A549 (cell line): ENCODE measurements around the gene LEPROT. TPM values are rescaled to one million over a fixed set of nuclear protein-coding genes. Genes with fewer than 3 reads are reported as not detected.

Source experiments
- ATAC-seq, 2 experiments: fragments of 200-7000 bp in 1 of 2; fragments of >200 bp in 1 of 2; cut with Nextera tagmentation in 1 of 2; cut with Tn5 transposase in 1 of 2; 3 replicates each; pipeline versions ENCODE4 v1.8.0 to v1.9.1; 2018 to 2020; ENCODE audit warnings: mild to moderate bottlenecking in 1 of 2, moderate library complexity in 1 of 2
- CTCF ChIA-PET: fragments of 300-600 bp; sonication (Branson Sonifier 250); formaldehyde crosslinking; extraction: SDS; loops from one replicate; lab custom pipeline; 2021; ENCODE audit warnings: antibody characterized with exemption, inconsistent platforms; lab: Yijun Ruan, JAX
- POLR2A ChIA-PET: fragments of 350-600 bp; formaldehyde crosslinking; extraction: SDS; loops from one replicate; lab custom pipeline; 2021; ENCODE audit warnings: antibody characterized with exemption, inconsistent platforms; lab: Yijun Ruan, JAX
- DNase-seq, 2 experiments: peaks; one replicate each; pipeline versions ENCODE4 v3.0.0 to v3.0.0-alpha.2; 2011 to 2016; ENCODE audit warnings: low read depth in 1 of 2, low spot score in 1 of 2
- FAIRE-seq: peaks from 2 replicates; lab custom pipeline; 2011; peaks lifted over from hg19 to GRCh38; lab: Jason Lieb, UNC
- H3K27ac ChIP-seq, 2 experiments: fragments of >200 bp; sonication (Bioruptor Twin); formaldehyde crosslinking; 3 replicates each; pipeline ENCODE4 v1.5.1; 2016 to 2017
- H3K4me1 ChIP-seq: fragments of >200 bp; sonication (Bioruptor Twin); formaldehyde crosslinking; 3 replicates; pipeline ENCODE4 v1.6.1; 2016
- H3K4me2 ChIP-seq: fragments of >200 bp; sonication (Bioruptor Twin); formaldehyde crosslinking; 3 replicates; pipeline ENCODE4 v1.6.1; 2016
- H3K4me3 ChIP-seq: fragments of >200 bp; sonication (Bioruptor Twin); formaldehyde crosslinking; 3 replicates; pipeline ENCODE4 v1.5.1; 2016
- H3K9me3 ChIP-seq: fragments of >200 bp; sonication (Bioruptor Twin); formaldehyde crosslinking; 3 replicates; pipeline ENCODE4 v1.6.1; 2016
- BHLHE40 ChIP-seq: IDR thresholded peaks from 2 replicates; pipeline ENCODE4 v1.6.1; 2012; ENCODE audit warnings: low read depth, low read length, inconsistent platforms
- CBX8 ChIP-seq: fragments of 200-600 bp; sonication (generic); IDR thresholded peaks from 2 replicates; pipeline ENCODE4 v1.6.1; 2016
- CHD2 ChIP-seq: fragments of 150-350 bp; IDR thresholded peaks from 2 replicates; pipeline ENCODE4 v1.6.1; 2014; ENCODE audit warnings: low read length; ENCODE audit not compliant: partially characterized antibody
- EHF ChIP-seq: fragments of 250-450 bp; sonication (Bioruptor Pico); IDR thresholded peaks from 2 replicates; pipeline ENCODE4 v1.5.0; 2020; ENCODE audit warnings: mild to moderate bottlenecking
- EHMT2 ChIP-seq: fragments of 200-600 bp; sonication (generic); IDR thresholded peaks from 2 replicates; pipeline ENCODE4 v1.6.1; 2016; ENCODE audit warnings: antibody characterized with exemption, low read depth, mild to moderate bottlenecking, moderate library complexity
- FOSL2 ChIP-seq, 2 experiments: fragments of 450-650 bp in 1 of 2; fragments of >200 bp in 1 of 2; sonication (Bioruptor Twin) in 1 of 2; formaldehyde crosslinking; IDR thresholded peaks; 2 replicates each; pipeline versions ENCODE4 v1.5.0 to v1.6.1; 2016 to 2020; ENCODE audit warnings: mild to moderate bottlenecking in 1 of 2, moderate library complexity in 1 of 2
- FOXS1 ChIP-seq: fragments of 250-450 bp; sonication (Bioruptor Pico); IDR thresholded peaks from 2 replicates; pipeline ENCODE4 v1.5.0; 2020; ENCODE audit warnings: mild to moderate bottlenecking, moderate library complexity
- GATA3 ChIP-seq: IDR thresholded peaks from 2 replicates; pipeline ENCODE4 v1.6.1; 2012; ENCODE audit warnings: borderline replicate concordance
- HDAC2 ChIP-seq: fragments of 200-600 bp; sonication (generic); IDR thresholded peaks from 2 replicates; pipeline ENCODE4 v1.6.1; 2016
- HES2 ChIP-seq: fragments of >200 bp; sonication (Bioruptor Twin); formaldehyde crosslinking; IDR thresholded peaks from 2 replicates; pipeline ENCODE4 v1.6.1; 2016
- HEYL ChIP-seq: fragments of 250-450 bp; sonication (Bioruptor Pico); IDR thresholded peaks from 2 replicates; pipeline ENCODE4 v1.8.0; 2021; ENCODE audit warnings: mild to moderate bottlenecking, moderate library complexity
- JUN ChIP-seq, 2 experiments: fragments of >200 bp; sonication (Bioruptor Twin); formaldehyde crosslinking; IDR thresholded peaks; 2 replicates in 1 of 2; 3 replicates in 1 of 2; pipeline ENCODE4 v1.6.1; 2016 to 2017
- KDM1A ChIP-seq: fragments of 200-600 bp; sonication (generic); IDR thresholded peaks from 2 replicates; pipeline ENCODE4 v1.6.1; 2016; ENCODE audit warnings: low read depth, mild to moderate bottlenecking
- KDM5A ChIP-seq: fragments of 200-600 bp; sonication (generic); IDR thresholded peaks from 2 replicates; pipeline ENCODE4 v1.6.1; 2016; ENCODE audit warnings: antibody characterized with exemption, mild to moderate bottlenecking
- MAZ ChIP-seq: fragments of 150-350 bp; IDR thresholded peaks from 2 replicates; pipeline ENCODE4 v1.6.1; 2014; ENCODE audit warnings: antibody characterized with exemption, low read depth, low read length, borderline replicate concordance
- MYC ChIP-seq: IDR thresholded peaks from 2 replicates; pipeline ENCODE4 v1.6.1; 2012; ENCODE audit warnings: mild to moderate bottlenecking, inconsistent platforms, low read length, improper control_type of control experiment, borderline replicate concordance
- NFE2L2 ChIP-seq: fragments of 150-350 bp; conservative IDR thresholded peaks from 2 replicates; pipeline ENCODE4 v1.6.1; 2014; ENCODE audit warnings: low read length
- NPAS2 ChIP-seq: fragments of 250-450 bp; sonication (Bioruptor Pico); IDR thresholded peaks from 2 replicates; pipeline ENCODE4 v1.8.0; 2022; ENCODE audit warnings: mild to moderate bottlenecking, moderate library complexity, borderline replicate concordance
- PHF8 ChIP-seq: fragments of 200-600 bp; sonication (generic); IDR thresholded peaks from 2 replicates; pipeline ENCODE4 v1.6.1; 2016; ENCODE audit warnings: low read depth, mild to moderate bottlenecking, antibody characterized with exemption, moderate library complexity, borderline replicate concordance
- POLR2A ChIP-seq: IDR thresholded peaks from 2 replicates; pipeline ENCODE4 v1.6.1; 2012; ENCODE audit warnings: mild to moderate bottlenecking, low read length
- RCOR1 ChIP-seq: fragments of 150-350 bp; IDR thresholded peaks from 2 replicates; pipeline ENCODE4 v1.6.1; 2014; ENCODE audit warnings: antibody characterized with exemption, low read length, low read depth
- RFX5 ChIP-seq: fragments of 450-650 bp; IDR thresholded peaks from 2 replicates; pipeline ENCODE4 v1.7.1; 2014; ENCODE audit warnings: antibody characterized with exemption, mild to moderate bottlenecking, moderate library complexity
- SMC3 ChIP-seq: fragments of >200 bp; sonication (Bioruptor Twin); formaldehyde crosslinking; IDR thresholded peaks from 3 replicates; pipeline ENCODE4 v1.6.1; 2018; ENCODE audit warnings: inconsistent platforms
- SREBF2 ChIP-seq: fragments of 450-650 bp; IDR thresholded peaks from 2 replicates; pipeline ENCODE4 v1.6.1; 2014; ENCODE audit warnings: mild to moderate bottlenecking, moderate library complexity
- ZC3H11A ChIP-seq: fragments of 450-650 bp; IDR thresholded peaks from 2 replicates; pipeline ENCODE4 v1.6.1; 2014; ENCODE audit warnings: antibody characterized with exemption, mild to moderate bottlenecking
- ZNF302 ChIP-seq: fragments of 250-450 bp; sonication (Bioruptor Pico); IDR thresholded peaks from 2 replicates; pipeline ENCODE4 v1.9.0; 2021; ENCODE audit warnings: inconsistent platforms, mild to moderate bottlenecking, moderate library complexity
- WGBS: methylation state at CpG from one replicate; pipeline ENCODE4 v1.1.6; 2017; ENCODE audit errors: missing lambda C conversion rate; 5-methylcytosine and 5-hydroxymethylcytosine counted together
- polyA plus RNA-seq, 4 experiments: library from polyadenylated mRNA; depleted of rRNA in 3 of 4; stranded (reverse); fragments of >200 nt; fragmentation: RNase III in 1 of 4; extraction: RNeasy Plus Mini Kit Qiagen cat#74134 plus additional on column Dnase treatment in 1 of 4; gene quantifications; 2 replicates in 3 of 4; 3 replicates in 1 of 4; pipeline ENCODE4 v1.2.3, GENCODE V29; 2011 to 2017
- TF ChIP-seq, protein P1 (sequence below): fragments of 250-450 bp; sonication (Bioruptor Pico); IDR thresholded peaks from 2 replicates; pipeline ENCODE4 v1.5.0; 2021; ENCODE audit warnings: mild to moderate bottlenecking, moderate library complexity, borderline replicate concordance
- TF ChIP-seq, protein P2 (sequence below): fragments of 450-650 bp; IDR thresholded peaks from 2 replicates; pipeline ENCODE4 v1.6.1; 2014; ENCODE audit warnings: antibody characterized with exemption
- TF ChIP-seq, protein P3 (sequence below): IDR thresholded peaks from 2 replicates; pipeline ENCODE4 v1.6.1; 2012
- TF ChIP-seq, protein P4 (sequence below): fragments of 250-450 bp; sonication (Bioruptor Pico); IDR thresholded peaks from 2 replicates; pipeline ENCODE4 v1.5.0; 2020; ENCODE audit warnings: low read depth, mild to moderate bottlenecking, moderate library complexity
- TF ChIP-seq, protein P5 (sequence below): IDR thresholded peaks from 2 replicates; pipeline ENCODE4 v1.6.1; 2012; ENCODE audit warnings: low read depth, borderline replicate concordance

The LEPROT gene
- polyA plus RNA-seq, 2 of the 4 experiments (the other 2 are of a cell fraction): 51.2 to 62.9 TPM

GRCh38 chr1:65469126-65469888 is 48.8 kb downstream of the LEPROT start (continued):
- TF ChIP-seq, protein P1, sequence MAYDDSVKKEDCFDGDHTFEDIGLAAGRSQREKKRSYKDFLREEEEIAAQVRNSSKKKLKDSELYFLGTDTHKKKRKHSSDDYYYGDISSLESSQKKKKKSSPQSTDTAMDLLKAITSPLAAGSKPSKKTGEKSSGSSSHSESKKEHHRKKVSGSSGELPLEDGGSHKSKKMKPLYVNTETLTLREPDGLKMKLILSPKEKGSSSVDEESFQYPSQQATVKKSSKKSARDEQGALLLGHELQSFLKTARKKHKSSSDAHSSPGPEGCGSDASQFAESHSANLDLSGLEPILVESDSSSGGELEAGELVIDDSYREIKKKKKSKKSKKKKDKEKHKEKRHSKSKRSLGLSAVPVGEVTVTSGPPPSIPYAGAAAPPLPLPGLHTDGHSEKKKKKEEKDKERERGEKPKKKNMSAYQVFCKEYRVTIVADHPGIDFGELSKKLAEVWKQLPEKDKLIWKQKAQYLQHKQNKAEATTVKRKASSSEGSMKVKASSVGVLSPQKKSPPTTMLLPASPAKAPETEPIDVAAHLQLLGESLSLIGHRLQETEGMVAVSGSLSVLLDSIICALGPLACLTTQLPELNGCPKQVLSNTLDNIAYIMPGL (CRISPR knock-in tag): no peak
- no peak for TF ChIP-seq EHF
- TF ChIP-seq, protein P2, sequence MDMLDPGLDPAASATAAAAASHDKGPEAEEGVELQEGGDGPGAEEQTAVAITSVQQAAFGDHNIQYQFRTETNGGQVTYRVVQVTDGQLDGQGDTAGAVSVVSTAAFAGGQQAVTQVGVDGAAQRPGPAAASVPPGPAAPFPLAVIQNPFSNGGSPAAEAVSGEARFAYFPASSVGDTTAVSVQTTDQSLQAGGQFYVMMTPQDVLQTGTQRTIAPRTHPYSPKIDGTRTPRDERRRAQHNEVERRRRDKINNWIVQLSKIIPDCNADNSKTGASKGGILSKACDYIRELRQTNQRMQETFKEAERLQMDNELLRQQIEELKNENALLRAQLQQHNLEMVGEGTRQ: no peak
- TF ChIP-seq HDAC2: no peak

GRCh38 chr1:65469889-65470340 is 49.4 kb downstream of the LEPROT start:
- no peak for FAIRE-seq
- no peak overlapping the region for H3K4me2 ChIP-seq
- CTCF ChIA-PET: no interaction called here
- no peaks in the 10 kb centered on the region for H3K9me3 ChIP-seq
- ATAC-seq: no peak
- H3K4me3 ChIP-seq: no peak overlapping the region
- TF ChIP-seq FOSL2 (IDR thresholded peaks at IDR 0.05) (no peak), FOSL2 (CRISPR knock-in tag; IDR thresholded peaks at IDR 0.05) (no peak), MAZ (no peak), CBX8 (no peak), NPAS2 (CRISPR knock-in tag) (no peak), PHF8 (no peak), KDM5A (no peak), KDM1A (no peak), BHLHE40 (no peak), JUN (IDR thresholded peaks at IDR 0.05) (no peak), POLR2A (no peak), HES2 (no peak), HEYL (CRISPR knock-in tag) (no peak)
- TF ChIP-seq, protein P3, sequence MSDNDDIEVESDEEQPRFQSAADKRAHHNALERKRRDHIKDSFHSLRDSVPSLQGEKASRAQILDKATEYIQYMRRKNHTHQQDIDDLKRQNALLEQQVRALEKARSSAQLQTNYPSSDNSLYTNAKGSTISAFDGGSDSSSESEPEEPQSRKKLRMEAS: no peak
- no peak for DNase-seq
- 80% methylated on average over 4 of the region's 4 CpGs for WGBS
- POLR2A ChIA-PET: no interaction called here
- H3K27ac ChIP-seq: no peak overlapping the region; a peak in 1 of 6 replicates
- H3K4me1 ChIP-seq: peaks cover 15% of the 10 kb centered on the region; the same call in 2 of the 3 replicates

DNA sequence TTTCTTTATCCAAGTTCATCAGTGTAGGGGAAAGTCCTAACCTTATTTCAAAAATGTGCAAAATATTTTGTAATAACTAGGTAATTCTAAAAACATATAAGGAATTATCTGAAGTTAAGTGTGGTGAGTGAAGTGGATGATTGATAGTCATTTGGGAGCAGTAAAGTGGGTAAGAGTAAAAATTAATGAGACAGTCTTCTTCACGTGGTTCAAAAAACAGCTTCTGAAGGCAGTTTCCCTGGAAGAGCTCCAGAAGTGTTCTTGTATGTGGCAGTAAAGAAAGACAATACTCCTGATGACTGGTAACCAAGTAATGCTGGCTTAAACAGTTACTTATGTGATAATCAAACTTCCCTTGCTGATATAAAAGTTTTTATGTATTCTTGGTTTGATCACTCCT is 50.3 kb downstream of the LEPROT start:
- no peak overlapping the region for H3K27ac ChIP-seq
- WGBS: 56% methylated on average over 1 of the region's 1 CpG
- FAIRE-seq (no peak), DNase-seq (no peak), ATAC-seq (no peak)
- H3K4me3 ChIP-seq: no peak overlapping the region
- CTCF ChIA-PET: no interaction called here
- H3K4me1 ChIP-seq: peaks cover 15% of the 10 kb centered on the region; the same call in 2 of the 3 replicates
- no peak overlapping the region for H3K4me2 ChIP-seq
- no peaks in the 10 kb centered on the region for H3K9me3 ChIP-seq
- POLR2A ChIA-PET: no interaction called here
- TF ChIP-seq BHLHE40 (no peak), MYC (no peak), RCOR1 (no peak), NFE2L2 (no peak), FOXS1 (CRISPR knock-in tag) (no peak), SMC3 (no peak), EHMT2 (no peak), GATA3 (no peak), ZC3H11A (no peak), CHD2 (no peak), RFX5 (no peak), KDM5A (no peak), SREBF2 (no peak), ZNF302 (no peak)
- TF ChIP-seq, protein P4, sequence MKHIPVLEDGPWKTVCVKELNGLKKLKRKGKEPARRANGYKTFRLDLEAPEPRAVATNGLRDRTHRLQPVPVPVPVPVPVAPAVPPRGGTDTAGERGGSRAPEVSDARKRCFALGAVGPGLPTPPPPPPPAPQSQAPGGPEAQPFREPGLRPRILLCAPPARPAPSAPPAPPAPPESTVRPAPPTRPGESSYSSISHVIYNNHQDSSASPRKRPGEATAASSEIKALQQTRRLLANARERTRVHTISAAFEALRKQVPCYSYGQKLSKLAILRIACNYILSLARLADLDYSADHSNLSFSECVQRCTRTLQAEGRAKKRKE (CRISPR knock-in tag): no peak
- TF ChIP-seq, protein P5, sequence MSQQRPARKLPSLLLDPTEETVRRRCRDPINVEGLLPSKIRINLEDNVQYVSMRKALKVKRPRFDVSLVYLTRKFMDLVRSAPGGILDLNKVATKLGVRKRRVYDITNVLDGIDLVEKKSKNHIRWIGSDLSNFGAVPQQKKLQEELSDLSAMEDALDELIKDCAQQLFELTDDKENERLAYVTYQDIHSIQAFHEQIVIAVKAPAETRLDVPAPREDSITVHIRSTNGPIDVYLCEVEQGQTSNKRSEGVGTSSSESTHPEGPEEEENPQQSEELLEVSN: no peak
- TF ChIP-seq, protein P1 (CRISPR knock-in tag): no peak
